DND-41 (cell line): Measurements from ENCODE around the gene DIAPH3.

Source experiments
- ATAC-seq: fragments of 200-7000 bp; cut with Tn5 transposase; 3 replicates; pipeline ENCODE4 v1.9.1; 2021; ENCODE audit warnings: low read depth; ENCODE audit not compliant: insufficient read depth
- DNase-seq: peaks from one replicate; pipeline ENCODE4 v3.0.0-alpha.2; 2020
- H2AFZ ChIP-seq: 2 replicates; pipeline ENCODE4 v1.6.0; 2012; ENCODE audit warnings: low read depth, low read length
- H3K27ac ChIP-seq: 2 replicates; pipeline ENCODE4 v1.5.1; 2012; ENCODE audit warnings: low read length, inconsistent platforms
- H3K27me3 ChIP-seq: fragments of 200-600 bp; sonication (generic); 2 replicates; pipeline ENCODE4 v1.6.0; 2012; ENCODE audit warnings: low read length, mild to moderate bottlenecking, inconsistent platforms; ENCODE audit not compliant: insufficient read depth, poor library complexity
- H3K36me3 ChIP-seq: 2 replicates; pipeline ENCODE4 v1.5.1; 2012; ENCODE audit warnings: low read length, inconsistent platforms; ENCODE audit not compliant: insufficient read depth
- H3K4me1 ChIP-seq: 2 replicates; pipeline ENCODE4 v1.5.1; 2012; ENCODE audit warnings: mild to moderate bottlenecking, low read length; ENCODE audit not compliant: insufficient read depth
- H3K4me2 ChIP-seq: 2 replicates; pipeline ENCODE4 v1.6.0; 2012; ENCODE audit warnings: mild to moderate bottlenecking, moderate library complexity, low read length, inconsistent platforms; ENCODE audit not compliant: insufficient read depth
- H3K4me3 ChIP-seq, 2 experiments: fragments of 200-600 bp in 1 of 2; shearing (Covaris generic) in 1 of 2; 2 replicates each; pipeline ENCODE4 v1.5.1; 2012 to 2016; ENCODE audit warnings: inconsistent platforms in 2 of 2, low read length in 2 of 2, mild to moderate bottlenecking in 2 of 2, low read depth in 1 of 2, moderate library complexity in 1 of 2
- H3K79me2 ChIP-seq: 2 replicates; pipeline ENCODE4 v1.6.0; 2012; ENCODE audit warnings: low read length, inconsistent platforms; ENCODE audit not compliant: insufficient read depth
- H3K9ac ChIP-seq: 2 replicates; pipeline ENCODE4 v1.6.0; 2012; ENCODE audit warnings: low read depth, mild to moderate bottlenecking, inconsistent platforms, low read length, moderate library complexity
- H3K9me3 ChIP-seq: 2 replicates; pipeline ENCODE4 v1.5.1; 2012; ENCODE audit warnings: low read length, moderate library complexity, mild to moderate bottlenecking, inconsistent platforms; ENCODE audit not compliant: insufficient read depth, severe bottlenecking
- H4K20me1 ChIP-seq: 2 replicates; pipeline ENCODE4 v1.6.0; 2012; ENCODE audit warnings: low read length; ENCODE audit not compliant: insufficient read depth
- CTCF ChIP-seq: IDR thresholded peaks from 2 replicates; pipeline ENCODE4 v1.5.1; 2012; ENCODE audit warnings: borderline replicate concordance, low read length, moderate library complexity, mild to moderate bottlenecking; ENCODE audit not compliant: poor library complexity, severe bottlenecking; ENCODE audit errors: extremely low read depth
- EZH2 ChIP-seq: IDR thresholded peaks from 3 replicates; pipeline ENCODE4 v1.6.1; 2012; ENCODE audit warnings: borderline replicate concordance, low read depth, mild to moderate bottlenecking, moderate library complexity, low read length, inconsistent platforms; ENCODE audit not compliant: severe bottlenecking

The DIAPH3 gene

GRCh38 chr13:60080850-60081249 lies 82.9 kb downstream of the DIAPH3 start:
- Histone ChIP-seq H3K27ac (no peak overlapping the region), H4K20me1 (no peaks in the 10 kb centered on the region), H3K4me3 (no peak overlapping the region), H3K36me3 (peaks cover 5% of the 10 kb centered on the region; the same call in 1 of the 2 replicates), H2AFZ (no peak overlapping the region), H3K79me2 (peaks cover 21% of the 10 kb centered on the region; the same call in 1 of the 2 replicates), H3K27me3 (no peaks in the 10 kb centered on the region), H3K4me1 (no peaks in the 10 kb centered on the region), H3K9ac (no peak overlapping the region), H3K4me2 (no peak overlapping the region), H3K9me3 (no peaks in the 10 kb centered on the region)
- no peak for TF ChIP-seq EZH2
- TF ChIP-seq CTCF = no peak
- DNase-seq (no peak), ATAC-seq (no peak)

- no peak overlapping the region for H2AFZ ChIP-seq
- H3K9ac ChIP-seq = no peak overlapping the region
These were observed 85.5 kb downstream of the DIAPH3 start for GRCh38 chr13:60078226-60078625.

GRCh38 chr13:60075850-60076249 lies 87.9 kb downstream of the DIAPH3 start:
- Histone ChIP-seq H3K4me2 (no peak overlapping the region), H3K9ac (no peak overlapping the region), H3K79me2 (peaks cover 9% of the 10 kb centered on the region; the same call in 1 of the 2 replicates), H2AFZ (no peak overlapping the region), H3K27me3 (no peaks in the 10 kb centered on the region), H3K9me3 (no peaks in the 10 kb centered on the region), H3K36me3 (peaks cover 8% of the 10 kb centered on the region), H3K4me3 (no peak overlapping the region), H3K4me1 (no peaks in the 10 kb centered on the region), H4K20me1 (no peaks in the 10 kb centered on the region), H3K27ac (no peak overlapping the region)
- DNase-seq = no peak
- no peak for TF ChIP-seq EZH2
- no peak for TF ChIP-seq CTCF
- ATAC-seq = no peak

More at GRCh38 chr13:60078226-60078625, 85.5 kb downstream of the DIAPH3 start:
- DNase-seq (no peak), ATAC-seq (no peak)
- H3K27ac ChIP-seq = no peak overlapping the region
- H3K79me2 ChIP-seq = peaks cover 21% of the 10 kb centered on the region; the same call in 1 of the 2 replicates
- no peak overlapping the region for H3K4me3 ChIP-seq
- H3K36me3 ChIP-seq = peaks cover 8% of the 10 kb centered on the region; the same call in 1 of the 2 replicates
- H3K4me1 ChIP-seq = no peaks in the 10 kb centered on the region
- no peaks in the 10 kb centered on the region for H3K9me3 ChIP-seq
- H3K4me2 ChIP-seq = no peak overlapping the region
- H3K27me3 ChIP-seq = no peaks in the 10 kb centered on the region
- TF ChIP-seq EZH2 (no peak), CTCF (no peak)
- no peaks in the 10 kb centered on the region for H4K20me1 ChIP-seq

GRCh38 chr13:60074397-60074796 lies 89.3 kb downstream of the DIAPH3 start:
- no peak overlapping the region for H3K9ac ChIP-seq
- no peak for ATAC-seq
- no peak overlapping the region for H3K4me2 ChIP-seq
- no peak for DNase-seq
- 0 out of 2 replicates have a peak, but pooled peaks cover 7% of the 10 kb centered on the region for H3K79me2 ChIP-seq
- H3K9me3 ChIP-seq = no peaks in the 10 kb centered on the region
- no peak overlapping the region for H3K27ac ChIP-seq
- no peaks in the 10 kb centered on the region for H4K20me1 ChIP-seq
- no peak overlapping the region for H3K4me3 ChIP-seq
- no peaks in the 10 kb centered on the region for H3K27me3 ChIP-seq
- no peaks in the 10 kb centered on the region for H3K4me1 ChIP-seq
- no peak for TF ChIP-seq EZH2
- TF ChIP-seq CTCF = no peak
- peaks cover 8% of the 10 kb centered on the region for H3K36me3 ChIP-seq
- no peak overlapping the region for H2AFZ ChIP-seq
